Measurements from ENCODE around the gene LRRD1. TPM values are rescaled to one million over a fixed set of nuclear protein-coding genes. Genes with fewer than 3 reads are reported as not detected.

Gene LRRD1
- total and polyA plus RNA-seq, 2 experiments from 2014 or later, result 0.51 TPM; not detected in 1

DNA sequence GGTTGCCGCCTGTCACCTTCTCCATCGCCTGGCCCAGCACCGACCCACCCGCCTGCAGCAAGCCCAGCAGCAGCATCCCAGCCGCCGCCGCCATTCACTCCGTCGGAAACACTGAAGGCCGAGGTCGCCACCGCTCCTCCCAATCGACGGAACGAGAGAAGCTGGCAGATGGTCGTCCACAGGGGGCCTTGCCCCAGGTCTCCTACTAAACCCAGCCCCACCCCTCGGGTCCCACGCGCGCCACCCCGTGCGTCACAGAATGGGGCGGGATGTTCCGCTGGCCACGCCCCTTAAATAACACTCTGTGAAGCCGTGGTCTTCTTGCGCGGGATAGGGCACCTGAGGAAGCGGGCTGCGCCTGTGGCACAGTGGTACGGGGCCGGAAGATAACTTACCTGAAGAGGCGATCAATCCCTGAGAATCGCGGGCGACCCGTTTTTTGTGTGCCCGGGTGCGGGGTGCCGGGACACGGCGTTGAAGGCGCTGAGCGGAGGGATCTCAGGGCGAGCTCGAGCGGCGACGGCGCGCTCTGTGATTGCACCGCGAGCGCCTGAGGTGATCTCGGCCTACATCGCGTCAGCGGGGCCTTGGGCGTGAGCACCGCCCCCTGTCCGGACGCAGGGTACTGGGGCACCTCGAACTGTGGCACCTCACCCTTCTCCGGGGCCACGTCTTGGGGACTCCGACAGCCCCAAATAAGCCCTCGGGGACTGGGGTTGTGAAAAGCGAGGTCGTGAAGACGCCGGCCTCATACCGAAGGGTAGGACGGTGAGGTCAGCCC lies 44.5 kb downstream of the LRRD1 start, which contains the start of gene CYP51A1:
TSS of gene CYP51A1 (minus strand) at position 207 of the 781 bp plus-strand sequence. CDS start at position 94, 113 bp downstream.
- peak; percentile 91 to 95 for DNase-seq (ENCODE audit: low read depth in 1 of 2, low spot score in 1 of 2)
- Histone ChIP-seq H3K36me3 (peaks cover 11% of the 10 kb centered on the region), H3K9me3 (ENCODE audit: low read depth) (no peaks in the 10 kb centered on the region), H3K4me3 (peak within 1 kb of the TSS; percentile 66), H3K27me3 (no peaks in the 10 kb centered on the region), H3K4me1 (ENCODE audit: low read depth) (peaks cover 16% of the 10 kb centered on the region), H3K27ac (peak within 1 kb of the TSS; percentile 98)
- TF ChIP-seq, protein P1, sequence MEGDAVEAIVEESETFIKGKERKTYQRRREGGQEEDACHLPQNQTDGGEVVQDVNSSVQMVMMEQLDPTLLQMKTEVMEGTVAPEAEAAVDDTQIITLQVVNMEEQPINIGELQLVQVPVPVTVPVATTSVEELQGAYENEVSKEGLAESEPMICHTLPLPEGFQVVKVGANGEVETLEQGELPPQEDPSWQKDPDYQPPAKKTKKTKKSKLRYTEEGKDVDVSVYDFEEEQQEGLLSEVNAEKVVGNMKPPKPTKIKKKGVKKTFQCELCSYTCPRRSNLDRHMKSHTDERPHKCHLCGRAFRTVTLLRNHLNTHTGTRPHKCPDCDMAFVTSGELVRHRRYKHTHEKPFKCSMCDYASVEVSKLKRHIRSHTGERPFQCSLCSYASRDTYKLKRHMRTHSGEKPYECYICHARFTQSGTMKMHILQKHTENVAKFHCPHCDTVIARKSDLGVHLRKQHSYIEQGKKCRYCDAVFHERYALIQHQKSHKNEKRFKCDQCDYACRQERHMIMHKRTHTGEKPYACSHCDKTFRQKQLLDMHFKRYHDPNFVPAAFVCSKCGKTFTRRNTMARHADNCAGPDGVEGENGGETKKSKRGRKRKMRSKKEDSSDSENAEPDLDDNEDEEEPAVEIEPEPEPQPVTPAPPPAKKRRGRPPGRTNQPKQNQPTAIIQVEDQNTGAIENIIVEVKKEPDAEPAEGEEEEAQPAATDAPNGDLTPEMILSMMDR (IDR thresholded peaks at IDR 0.05; ENCODE audit: low read depth, low read length), result no peak

- TF ChIP-seq, protein P1 (IDR thresholded peaks at IDR 0.05; ENCODE audit: low read depth, low read length), result peak; percentile 81
- Histone ChIP-seq H3K4me1 (ENCODE audit: low read depth) (peaks cover 16% of the 10 kb centered on the region), H3K27ac (peak overlapping the region; percentile 98), H3K27me3 (no peaks in the 10 kb centered on the region), H3K36me3 (peaks cover 17% of the 10 kb centered on the region), H3K9me3 (ENCODE audit: low read depth) (no peaks in the 10 kb centered on the region), H3K4me3 (peak overlapping the region; percentile 66)
- DNase-seq (ENCODE audit: low read depth in 1 of 2, low spot score in 1 of 2), result peak; percentile 70 to 82
Measured at GRCh38 chr7:92133737-92134270, 45.1 kb downstream of the LRRD1 start.

GRCh38 chr7:92133133-92133736 lies 45.7 kb downstream of the LRRD1 start:
- DNase-seq (ENCODE audit: low read depth in 1 of 2, low spot score in 1 of 2), result peak in 1 of 2 donors; percentile 19
- peak overlapping the region; percentile 66 for H3K4me3 ChIP-seq
- H3K4me1 ChIP-seq (ENCODE audit: low read depth), result peaks cover 16% of the 10 kb centered on the region
- peak overlapping the region; percentile 98 for H3K27ac ChIP-seq
- H3K36me3 ChIP-seq, result peaks cover 21% of the 10 kb centered on the region
- no peaks in the 10 kb centered on the region for H3K27me3 ChIP-seq
- H3K9me3 ChIP-seq (ENCODE audit: low read depth), result no peaks in the 10 kb centered on the region
- TF ChIP-seq, protein P1 (IDR thresholded peaks at IDR 0.05; ENCODE audit: low read depth, low read length), result no peak

DNA sequence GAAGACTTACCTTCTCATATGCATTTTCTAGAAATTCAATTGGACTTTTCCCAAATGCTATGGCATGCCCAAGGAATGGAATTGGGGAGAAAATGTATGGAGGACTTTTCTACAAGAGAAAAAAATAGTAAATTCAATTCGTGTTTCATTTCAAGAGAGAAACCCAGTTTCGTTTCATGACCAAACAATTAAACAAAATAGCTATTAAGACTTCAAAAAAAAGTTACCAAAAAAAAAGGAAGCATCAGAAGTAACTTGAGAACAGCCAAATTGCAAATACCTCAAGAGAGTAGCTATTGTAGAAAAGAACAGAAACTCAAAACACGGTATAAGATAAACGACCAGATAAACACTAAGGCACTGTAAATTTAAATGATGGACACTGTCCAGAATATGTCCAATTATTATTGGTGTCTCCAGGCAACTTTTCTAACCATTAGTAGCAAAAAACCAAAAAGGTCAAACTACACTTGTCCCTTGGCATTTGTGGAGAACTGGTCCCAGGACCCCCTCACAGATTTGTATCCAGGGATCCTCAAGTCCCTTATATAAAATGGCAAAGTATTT lies 47.1 kb downstream of the LRRD1 start:
- H3K4me1 ChIP-seq (ENCODE audit: low read depth), result peaks cover 16% of the 10 kb centered on the region
- H3K9me3 ChIP-seq (ENCODE audit: low read depth), result no peaks in the 10 kb centered on the region
- no peak for DNase-seq (ENCODE audit: low read depth in 1 of 2, low spot score in 1 of 2)
- H3K27ac ChIP-seq, result no peak overlapping the region
- H3K4me3 ChIP-seq, result peak overlapping the region; percentile 66
- TF ChIP-seq, protein P1 (IDR thresholded peaks at IDR 0.05; ENCODE audit: low read depth, low read length), result no peak
- H3K27me3 ChIP-seq, result no peaks in the 10 kb centered on the region
- H3K36me3 ChIP-seq, result peaks cover 31% of the 10 kb centered on the region

DNA sequence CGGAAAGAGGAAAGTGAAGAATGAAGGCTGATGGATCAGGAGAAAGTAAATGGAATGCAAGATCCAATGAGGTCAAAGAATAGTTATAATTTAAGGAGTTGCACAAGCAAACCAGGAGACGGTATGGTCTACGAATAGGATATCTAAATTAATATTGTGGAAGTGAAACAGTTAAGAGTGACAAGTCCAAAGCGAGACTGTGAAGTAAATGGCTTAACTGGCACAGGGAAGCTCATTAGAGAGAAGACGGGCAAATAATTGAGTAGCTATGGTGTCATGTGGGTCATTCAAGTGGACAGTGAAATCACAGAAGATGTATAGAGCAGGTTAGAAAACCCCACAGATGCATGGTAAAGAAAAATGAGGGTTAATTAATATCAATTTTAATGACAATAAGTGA lies 47.8 kb downstream of the LRRD1 start:
- H3K4me3 ChIP-seq, result no peak overlapping the region
- TF ChIP-seq, protein P1 (IDR thresholded peaks at IDR 0.05; ENCODE audit: low read depth, low read length), result no peak
- H3K27me3 ChIP-seq, result no peaks in the 10 kb centered on the region
- peaks cover 16% of the 10 kb centered on the region for H3K4me1 ChIP-seq (ENCODE audit: low read depth)
- no peaks in the 10 kb centered on the region for H3K9me3 ChIP-seq (ENCODE audit: low read depth)
- no peak for DNase-seq (ENCODE audit: low read depth in 1 of 2, low spot score in 1 of 2)
- H3K27ac ChIP-seq, result no peak overlapping the region
- peaks cover 34% of the 10 kb centered on the region for H3K36me3 ChIP-seq
